ENCODE data around the gene PKD1L1.

Gene PKD1L1

DNA sequence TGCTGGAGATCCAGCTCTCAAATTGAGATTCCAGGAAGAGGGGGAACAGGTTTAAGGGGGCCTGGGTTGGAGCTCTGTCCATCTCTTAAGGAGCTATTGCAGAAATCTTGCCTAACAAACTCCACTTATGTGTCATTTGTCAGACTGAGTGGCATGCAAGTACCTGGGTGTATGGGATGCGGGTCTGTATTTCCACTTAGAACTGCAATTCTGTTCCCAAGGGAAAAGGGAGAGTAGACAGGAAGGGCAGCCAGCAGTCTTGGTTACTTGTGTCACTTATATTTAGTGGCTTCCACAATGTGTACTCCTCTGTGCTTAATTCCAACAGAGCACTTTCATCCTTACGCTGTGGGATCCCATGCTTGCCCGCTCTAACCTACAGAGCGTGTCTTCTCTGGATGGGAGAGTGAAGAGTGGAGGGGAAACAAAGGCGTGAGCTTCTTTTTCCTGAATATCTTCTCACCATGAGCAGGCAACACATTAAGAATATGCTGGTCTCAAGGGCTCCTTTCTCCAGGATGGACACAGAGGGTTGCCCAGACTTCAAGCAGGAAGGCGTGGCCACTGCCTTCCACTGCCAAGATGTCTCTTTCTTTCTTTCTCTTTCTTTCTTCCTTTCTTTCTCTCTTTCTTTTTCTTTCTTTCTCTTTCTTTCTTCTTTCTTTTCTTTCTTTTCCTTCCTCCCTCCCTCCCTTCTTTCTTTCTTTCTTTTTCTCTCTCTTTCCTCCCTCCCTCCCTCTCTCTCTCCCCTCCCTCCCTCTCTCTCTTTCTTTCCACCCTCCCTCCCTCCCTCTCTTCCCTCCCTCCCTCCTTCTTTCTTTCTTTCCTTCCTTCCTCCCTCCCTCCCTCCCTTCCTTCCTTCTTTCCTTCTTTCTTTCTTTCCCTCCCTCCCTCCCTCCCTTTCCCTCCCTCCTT lies 212.6 kb downstream of the PKD1L1 start:
- TF ChIP-seq, protein P1, sequence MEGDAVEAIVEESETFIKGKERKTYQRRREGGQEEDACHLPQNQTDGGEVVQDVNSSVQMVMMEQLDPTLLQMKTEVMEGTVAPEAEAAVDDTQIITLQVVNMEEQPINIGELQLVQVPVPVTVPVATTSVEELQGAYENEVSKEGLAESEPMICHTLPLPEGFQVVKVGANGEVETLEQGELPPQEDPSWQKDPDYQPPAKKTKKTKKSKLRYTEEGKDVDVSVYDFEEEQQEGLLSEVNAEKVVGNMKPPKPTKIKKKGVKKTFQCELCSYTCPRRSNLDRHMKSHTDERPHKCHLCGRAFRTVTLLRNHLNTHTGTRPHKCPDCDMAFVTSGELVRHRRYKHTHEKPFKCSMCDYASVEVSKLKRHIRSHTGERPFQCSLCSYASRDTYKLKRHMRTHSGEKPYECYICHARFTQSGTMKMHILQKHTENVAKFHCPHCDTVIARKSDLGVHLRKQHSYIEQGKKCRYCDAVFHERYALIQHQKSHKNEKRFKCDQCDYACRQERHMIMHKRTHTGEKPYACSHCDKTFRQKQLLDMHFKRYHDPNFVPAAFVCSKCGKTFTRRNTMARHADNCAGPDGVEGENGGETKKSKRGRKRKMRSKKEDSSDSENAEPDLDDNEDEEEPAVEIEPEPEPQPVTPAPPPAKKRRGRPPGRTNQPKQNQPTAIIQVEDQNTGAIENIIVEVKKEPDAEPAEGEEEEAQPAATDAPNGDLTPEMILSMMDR (IDR thresholded peaks at IDR 0.05) = no peak
- TF ChIP-seq ZFX (IDR thresholded peaks at IDR 0.05; ENCODE audit: borderline replicate concordance) = no peak
- no peak overlapping the region for H3K27ac ChIP-seq

DNA sequence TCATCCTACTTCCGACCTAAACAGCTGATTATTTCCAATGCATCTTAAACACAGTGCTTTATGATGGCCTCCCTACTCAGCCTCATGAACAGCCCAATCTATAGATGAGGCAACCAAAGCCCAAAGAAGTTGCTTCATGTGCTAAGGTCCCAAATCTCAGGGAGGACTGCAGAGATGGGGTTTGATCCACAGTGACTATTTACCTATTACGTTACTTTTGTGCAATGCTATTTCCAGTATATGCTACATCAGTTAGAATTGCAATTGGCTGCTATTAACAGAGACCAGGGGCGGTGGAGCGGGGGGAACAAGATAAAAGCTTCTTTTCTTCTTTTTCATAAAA lies 213.3 kb downstream of the PKD1L1 start:
- TF ChIP-seq ZFX (IDR thresholded peaks at IDR 0.05; ENCODE audit: borderline replicate concordance) = no peak
- TF ChIP-seq, protein P1 (IDR thresholded peaks at IDR 0.05) = no peak
- no peak overlapping the region for H3K27ac ChIP-seq

DNA sequence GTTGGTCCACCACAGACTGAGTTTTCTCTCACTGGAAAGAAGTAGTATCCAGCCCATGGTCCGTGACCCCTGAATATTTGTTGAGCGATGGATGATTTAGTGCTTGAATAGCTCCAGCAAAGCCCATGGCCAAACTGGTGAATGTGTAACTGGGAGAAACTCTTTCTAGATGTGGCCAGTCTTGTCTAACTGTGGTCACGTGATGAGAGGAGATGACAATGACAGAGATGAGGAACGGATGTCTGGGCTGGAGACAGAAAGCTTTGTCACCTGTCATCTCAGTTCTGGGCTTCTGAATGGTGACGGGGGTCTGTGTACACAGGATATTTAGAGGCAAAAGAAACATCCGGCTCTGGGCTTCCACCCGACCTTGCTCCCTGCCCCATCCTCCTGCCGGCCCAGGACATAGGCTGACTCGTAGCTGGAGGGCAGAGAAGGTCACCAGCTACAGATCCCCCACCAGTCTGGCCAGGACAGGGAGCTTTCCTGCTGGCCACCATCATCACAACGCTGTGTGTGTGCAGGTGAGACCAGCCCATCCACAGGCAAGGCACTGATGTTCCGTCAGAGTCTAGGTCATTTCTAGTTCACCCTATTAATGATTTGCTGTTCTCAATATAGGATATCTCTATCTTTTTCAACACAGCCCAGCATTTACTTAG lies 213.8 kb downstream of the PKD1L1 start:
- no peak overlapping the region for H3K27ac ChIP-seq
- TF ChIP-seq, protein P1 (IDR thresholded peaks at IDR 0.05) = no peak
- no peak for TF ChIP-seq ZFX (IDR thresholded peaks at IDR 0.05; ENCODE audit: borderline replicate concordance)

DNA sequence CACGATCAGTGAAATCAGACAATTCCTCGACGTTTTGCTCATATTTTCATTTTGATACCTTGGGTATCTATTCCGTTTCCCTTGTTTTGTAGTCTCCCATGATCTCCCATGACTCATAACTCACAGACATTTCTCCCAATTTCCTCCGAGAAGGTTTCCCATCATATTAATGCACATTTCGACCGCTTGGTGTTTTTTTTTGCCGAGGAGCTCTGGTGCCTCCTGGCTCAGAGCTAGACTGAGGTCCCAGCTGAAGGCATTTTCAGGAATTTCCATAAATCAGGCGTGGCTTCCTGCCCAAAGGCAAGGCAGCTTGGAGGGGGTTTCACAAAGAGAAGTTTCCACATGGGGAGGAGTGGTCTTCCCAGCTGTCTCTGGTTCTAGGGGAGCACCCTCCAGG lies 218.1 kb downstream of the PKD1L1 start:
- H3K27ac ChIP-seq = no peak overlapping the region
- TF ChIP-seq, protein P1 (IDR thresholded peaks at IDR 0.05) = no peak
- no peak for TF ChIP-seq ZFX (IDR thresholded peaks at IDR 0.05; ENCODE audit: borderline replicate concordance)

DNA sequence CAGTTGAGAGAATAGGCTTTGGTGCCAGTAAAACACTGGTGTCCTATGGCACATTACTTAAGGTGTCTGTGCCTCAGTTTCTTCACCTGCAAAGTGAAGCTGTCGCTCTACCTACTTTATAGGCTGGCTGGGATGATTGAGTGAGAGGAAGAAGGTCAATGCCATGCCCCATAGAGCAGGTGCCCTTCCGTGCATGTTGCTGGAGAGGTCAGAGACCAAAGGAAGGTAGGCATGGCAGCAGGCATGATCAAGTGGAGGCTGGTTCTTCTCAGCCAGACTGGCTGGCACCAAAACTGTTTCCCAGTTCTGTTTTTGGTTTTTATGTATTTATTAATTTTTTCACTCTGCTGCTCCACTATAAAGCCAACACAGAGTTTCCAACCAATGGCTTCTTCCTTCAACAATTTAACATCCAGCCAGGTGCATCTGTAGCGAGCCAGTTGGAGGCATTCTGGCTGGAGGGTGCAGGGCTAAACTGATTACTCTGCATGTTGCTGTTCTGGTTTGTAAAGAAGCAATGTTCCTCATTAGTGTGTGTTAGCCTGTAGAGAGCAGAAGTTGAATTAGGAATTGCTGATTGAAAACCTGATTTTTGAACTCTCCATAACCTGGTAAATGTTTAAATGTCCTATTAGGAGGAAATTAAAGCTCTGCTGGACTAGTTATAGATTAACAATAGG lies 222.1 kb downstream of the PKD1L1 start:
- H3K27ac ChIP-seq = no peak overlapping the region
- no peak for TF ChIP-seq ZFX (IDR thresholded peaks at IDR 0.05; ENCODE audit: borderline replicate concordance)
- TF ChIP-seq, protein P1 (IDR thresholded peaks at IDR 0.05) = no peak

DNA sequence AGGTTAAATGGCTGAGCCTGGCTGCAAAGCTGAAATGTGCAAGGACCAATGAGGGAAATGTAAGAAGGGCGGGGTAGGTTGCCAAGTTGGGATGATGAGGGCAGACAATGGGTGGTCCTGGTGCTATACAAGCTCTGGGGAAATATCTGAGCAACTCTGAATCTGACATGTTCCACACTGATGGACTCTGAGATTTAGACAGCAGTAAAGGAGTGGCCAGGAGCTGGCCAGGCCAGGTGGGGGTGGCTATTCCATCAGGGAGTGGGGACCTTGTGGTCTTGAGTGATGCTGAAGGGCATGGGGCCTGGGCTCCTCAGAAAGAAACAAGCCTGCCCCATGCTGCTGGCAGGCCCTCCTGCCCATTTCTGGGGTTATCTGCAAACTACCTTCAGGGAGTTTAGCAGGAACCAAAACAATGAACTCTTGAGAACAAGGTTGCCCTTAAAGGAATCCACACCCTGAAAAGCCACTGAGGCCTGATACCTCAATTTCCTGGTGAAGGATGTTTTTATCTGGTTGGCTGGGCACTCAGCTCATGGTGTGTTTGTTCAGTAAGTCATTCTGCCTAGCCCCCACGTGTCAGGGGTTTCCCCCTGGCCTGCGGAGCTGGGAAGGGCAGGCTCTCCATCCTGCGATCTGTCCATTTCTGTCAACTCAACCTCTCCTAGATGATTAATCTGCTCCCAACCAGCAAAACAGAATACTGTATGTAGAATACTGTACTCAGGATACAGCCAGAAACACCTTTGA lies 223.1 kb downstream of the PKD1L1 start:
- H3K27ac ChIP-seq = no peak overlapping the region
- no peak for TF ChIP-seq ZFX (IDR thresholded peaks at IDR 0.05; ENCODE audit: borderline replicate concordance)

Data from 22Rv1 (cell line).